ENCODE data around the gene PROCR. TPM values are rescaled to one million over a fixed set of nuclear protein-coding genes. Genes with fewer than 3 reads are reported as not detected.

PROCR gene
- total and polyA plus RNA-seq, 4 donors = 3.7 to 7.6 (median 6.0) TPM

DNA sequence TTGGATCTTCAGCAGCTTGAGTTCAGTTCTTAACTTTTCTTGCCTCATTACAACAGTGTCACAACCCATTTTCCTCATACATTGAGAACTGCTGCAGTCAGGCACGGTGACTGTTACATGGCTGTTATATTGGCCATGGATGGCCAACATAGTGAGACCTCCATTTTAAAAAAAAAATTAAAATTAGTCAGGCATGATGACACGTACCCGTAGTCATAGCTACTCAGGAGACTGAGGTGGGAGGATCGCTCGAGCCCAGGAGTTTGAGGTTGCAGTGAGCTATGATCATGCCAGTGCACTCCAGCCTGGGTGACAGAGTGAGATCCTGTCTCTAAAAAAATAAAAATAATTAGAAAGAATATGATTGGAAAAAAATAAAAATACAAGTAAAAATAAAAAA, 44.7 kb downstream of the PROCR start (continued):
- no peak for TF ChIP-seq RXRA (IDR thresholded peaks at IDR 0.05)
- TF ChIP-seq HNF4A (conservative IDR thresholded peaks at IDR 0.05) = no peak
- TF ChIP-seq TAF1 (conservative IDR thresholded peaks at IDR 0.05) = no peak

DNA sequence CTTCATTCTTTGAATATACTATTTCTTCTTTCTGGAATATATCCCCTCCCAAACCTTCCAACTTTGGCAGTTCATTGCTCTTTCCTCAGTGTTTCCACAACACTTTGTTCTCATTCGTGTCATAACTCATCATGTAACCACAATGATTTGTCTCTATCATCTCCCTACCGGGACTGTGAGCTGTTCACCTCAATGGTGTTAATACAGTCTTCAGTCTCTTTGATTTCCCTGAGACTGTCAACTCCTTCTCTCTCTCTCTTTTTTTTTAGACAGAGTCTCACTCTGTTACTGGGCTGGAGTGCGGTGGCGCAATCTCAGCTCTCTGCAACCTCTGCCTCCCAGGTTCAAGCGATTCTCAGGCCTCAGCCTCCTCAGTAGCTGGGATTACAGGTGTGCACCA, 52.1 kb downstream of the PROCR start:
- no peaks in the 10 kb centered on the region for H3K27me3 ChIP-seq (ENCODE audit: control insufficient read depth in 4 of 4, insufficient read depth in 4 of 4, low read length in 3 of 4)
- no peak overlapping the region for H3K9ac ChIP-seq (ENCODE audit: low read depth in 1 of 2, low read length in 2 of 2)
- H3K4me1 ChIP-seq (ENCODE audit: control insufficient read depth in 4 of 4, insufficient read depth in 4 of 4, low read length in 3 of 4) = peaks cover 0 to 9% (median 6%) of the 10 kb centered on the region in 4 donors
- WGBS = 95% methylated on average over 5 of the region's 5 CpGs
- no peak overlapping the region for H3K4me3 ChIP-seq (ENCODE audit: low read depth in 1 of 3, low read length in 3 of 3)
- DNase-seq (ENCODE audit: low spot score) = no peak
- TF ChIP-seq HNF4A (conservative IDR thresholded peaks at IDR 0.05) = no peak
- no peak for TF ChIP-seq HNF4G (IDR thresholded peaks at IDR 0.05)
- no peak for TF ChIP-seq NR2F2 (IDR thresholded peaks at IDR 0.05)
- no peak for TF ChIP-seq JUND (IDR thresholded peaks at IDR 0.05)
- no peak for TF ChIP-seq FOXA2 (IDR thresholded peaks at IDR 0.05)
- TF ChIP-seq ATF3 (IDR thresholded peaks at IDR 0.05) = no peak
- no peak for TF ChIP-seq RXRA (IDR thresholded peaks at IDR 0.05)
- TF ChIP-seq RAD21 (IDR thresholded peaks at IDR 0.05) = no peak
- no peak for TF ChIP-seq SP1 (IDR thresholded peaks at IDR 0.05)
- TF ChIP-seq YY1 (IDR thresholded peaks at IDR 0.05) = no peak
- no peak for TF ChIP-seq ZBTB33 (IDR thresholded peaks at IDR 0.05)
- no peak for TF ChIP-seq EGR1 (IDR thresholded peaks at IDR 0.05; ENCODE audit: low read depth in 2 of 2)
- H3K36me3 ChIP-seq (ENCODE audit: control insufficient read depth in 4 of 4, insufficient read depth in 3 of 4, low read depth in 1 of 4, low read length in 3 of 4) = no peaks in the 10 kb centered on the region
- H3K9me3 ChIP-seq (ENCODE audit: control insufficient read depth in 4 of 4, low read length in 3 of 4) = no peaks in the 10 kb centered on the region
- H3K27ac ChIP-seq (ENCODE audit: low read depth in 1 of 2, low read length in 2 of 2) = no peak overlapping the region

GRCh38 chr20:35224536-35224935, 52.7 kb downstream of the PROCR start:
- TF ChIP-seq HNF4G (IDR thresholded peaks at IDR 0.05) = no peak
- TF ChIP-seq YY1 (IDR thresholded peaks at IDR 0.05) = no peak
- TF ChIP-seq TAF1 (conservative IDR thresholded peaks at IDR 0.05) = no peak
- TF ChIP-seq GABPA (IDR thresholded peaks at IDR 0.05 in 1 of 2, conservative IDR thresholded peaks at IDR 0.05 in 1 of 2) = no peak
- TF ChIP-seq RXRA (IDR thresholded peaks at IDR 0.05) = no peak
- no peak for TF ChIP-seq ATF3 (IDR thresholded peaks at IDR 0.05)
- no peak for TF ChIP-seq NR2F2 (IDR thresholded peaks at IDR 0.05)
- 93% methylated on average over 5 of the region's 5 CpGs for WGBS
- Histone ChIP-seq H3K4me1 (ENCODE audit: control insufficient read depth in 4 of 4, insufficient read depth in 4 of 4, low read length in 3 of 4) (peaks cover 0 to 9% (median 6%) of the 10 kb centered on the region in 4 donors), H3K27me3 (ENCODE audit: control insufficient read depth in 4 of 4, insufficient read depth in 4 of 4, low read length in 3 of 4) (no peaks in the 10 kb centered on the region), H3K36me3 (ENCODE audit: control insufficient read depth in 4 of 4, insufficient read depth in 3 of 4, low read depth in 1 of 4, low read length in 3 of 4) (no peaks in the 10 kb centered on the region), H3K9me3 (ENCODE audit: control insufficient read depth in 4 of 4, low read length in 3 of 4) (no peaks in the 10 kb centered on the region), H3K9ac (ENCODE audit: low read depth in 1 of 2, low read length in 2 of 2) (no peak overlapping the region), H3K27ac (ENCODE audit: low read depth in 1 of 2, low read length in 2 of 2) (no peak overlapping the region), H3K4me3 (ENCODE audit: low read depth in 1 of 3, low read length in 3 of 3) (no peak overlapping the region)
- DNase-seq (ENCODE audit: low spot score) = no peak

Data from liver (tissue), 9 donors.